Activated naive CD8-positive, alpha-beta T cell treated with anti-CD3 and anti-CD28 coated beads for 36 hours (primary cell): Measurements from ENCODE around the gene NHERF1. TPM values are rescaled to one million over a fixed set of nuclear protein-coding genes. Genes with fewer than 3 reads are reported as not detected.

Experiments
- DNase-seq: peaks from one replicate; pipeline ENCODE4 v3.0.0; 2021
- H3K27ac Mint-ChIP-seq: one replicate; pipeline ENCODE4 v1.8.0; 2022; ENCODE audit warnings: mild to moderate bottlenecking, moderate library complexity, mixed read lengths
- H3K27me3 Mint-ChIP-seq: one replicate; pipeline ENCODE4 v1.8.0; 2022; ENCODE audit warnings: mild to moderate bottlenecking, mixed read lengths
- H3K36me3 Mint-ChIP-seq: one replicate; pipeline ENCODE4 v1.8.0; 2021; ENCODE audit warnings: mild to moderate bottlenecking, mixed read lengths
- H3K4me1 Mint-ChIP-seq: one replicate; pipeline ENCODE4 v1.8.0; 2021; ENCODE audit warnings: mixed read lengths
- H3K4me3 Mint-ChIP-seq: one replicate; pipeline ENCODE4 v1.8.0; 2022; ENCODE audit warnings: mild to moderate bottlenecking, moderate library complexity, mixed read lengths
- H3K9me3 Mint-ChIP-seq: one replicate; pipeline ENCODE4 v1.8.0; 2022; ENCODE audit warnings: mixed read lengths
- total RNA-seq, 2 experiments: library from RNA; stranded (reverse); gene quantifications; one replicate each; pipeline ENCODE4 v1.2.3, GENCODE V29; 2021

The NHERF1 gene
- total RNA-seq, 2 experiments from 2014 or later: 124 to 127 TPM

DNA sequence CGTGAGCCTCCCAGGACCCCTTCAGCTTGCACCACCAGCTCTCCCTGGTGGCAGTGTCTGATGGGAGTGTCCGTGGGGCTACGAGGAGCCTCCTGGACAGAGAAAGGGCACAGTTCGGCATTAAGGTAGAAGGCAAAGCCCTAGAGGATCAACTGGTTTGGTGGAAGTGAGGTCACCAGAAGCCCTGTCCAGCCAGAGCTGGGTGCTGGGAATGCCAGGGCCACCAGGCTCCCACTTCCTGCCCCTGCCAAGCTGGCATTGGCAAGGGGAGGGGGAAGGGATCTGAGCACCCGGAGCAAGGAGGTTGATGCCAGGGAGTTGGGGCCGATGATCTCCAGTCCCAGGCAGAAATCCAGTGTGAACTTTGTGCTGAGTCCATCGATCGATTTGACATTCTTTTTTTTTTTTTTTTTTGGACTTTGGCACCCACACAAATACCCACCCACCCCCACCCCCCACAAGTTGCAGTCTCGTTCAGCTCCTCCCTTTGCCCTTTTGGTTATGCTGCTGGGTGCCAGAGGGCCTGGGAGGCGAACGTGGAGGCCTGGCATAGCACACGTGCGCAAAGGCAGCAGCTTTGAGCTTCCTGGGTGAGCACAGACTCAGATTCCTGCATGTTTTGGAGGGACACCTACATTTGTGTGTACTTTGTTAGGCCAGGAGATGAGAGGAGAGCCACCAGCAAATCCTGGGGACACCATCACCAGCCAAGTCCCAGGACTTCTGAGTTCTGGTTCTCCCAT is 2.1 kb downstream of the NHERF1 start:
- H3K9me3 Mint-ChIP-seq: no peaks in the 10 kb centered on the region
- H3K27ac Mint-ChIP-seq: peak overlapping the region; percentile 95
- peaks cover 55% of the 10 kb centered on the region for H3K4me1 Mint-ChIP-seq
- H3K27me3 Mint-ChIP-seq: no peaks in the 10 kb centered on the region
- H3K36me3 Mint-ChIP-seq: peaks cover 30% of the 10 kb centered on the region
- DNase-seq: no peak
- H3K4me3 Mint-ChIP-seq: peak overlapping the region; percentile 100

DNA sequence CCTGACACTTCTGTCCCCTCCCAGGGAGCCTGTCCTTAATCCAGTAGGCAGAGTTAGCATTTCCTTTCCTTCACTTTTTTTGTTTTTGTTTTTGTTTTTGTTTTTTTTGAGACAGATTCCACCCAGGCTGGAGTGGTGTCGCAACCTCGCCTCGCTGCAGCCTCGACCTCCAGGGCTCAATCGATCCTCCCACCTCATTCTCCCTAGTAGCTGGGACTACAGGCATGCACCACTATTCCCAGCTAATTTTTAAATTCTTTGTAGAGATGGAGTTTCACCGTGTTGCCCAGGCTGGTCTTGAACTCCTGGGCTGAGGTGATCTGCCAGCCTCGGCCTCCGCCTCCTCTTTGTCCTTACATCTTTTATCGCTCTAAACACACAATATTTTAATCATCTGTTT is 4.0 kb downstream of the NHERF1 start:
- Mint-ChIP-seq H3K27ac (peak overlapping the region; percentile 68), H3K4me3 (peak overlapping the region; percentile 60), H3K4me1 (peaks cover 56% of the 10 kb centered on the region), H3K9me3 (no peaks in the 10 kb centered on the region), H3K36me3 (peaks cover 30% of the 10 kb centered on the region), H3K27me3 (no peaks in the 10 kb centered on the region)
- DNase-seq: no peak

DNA sequence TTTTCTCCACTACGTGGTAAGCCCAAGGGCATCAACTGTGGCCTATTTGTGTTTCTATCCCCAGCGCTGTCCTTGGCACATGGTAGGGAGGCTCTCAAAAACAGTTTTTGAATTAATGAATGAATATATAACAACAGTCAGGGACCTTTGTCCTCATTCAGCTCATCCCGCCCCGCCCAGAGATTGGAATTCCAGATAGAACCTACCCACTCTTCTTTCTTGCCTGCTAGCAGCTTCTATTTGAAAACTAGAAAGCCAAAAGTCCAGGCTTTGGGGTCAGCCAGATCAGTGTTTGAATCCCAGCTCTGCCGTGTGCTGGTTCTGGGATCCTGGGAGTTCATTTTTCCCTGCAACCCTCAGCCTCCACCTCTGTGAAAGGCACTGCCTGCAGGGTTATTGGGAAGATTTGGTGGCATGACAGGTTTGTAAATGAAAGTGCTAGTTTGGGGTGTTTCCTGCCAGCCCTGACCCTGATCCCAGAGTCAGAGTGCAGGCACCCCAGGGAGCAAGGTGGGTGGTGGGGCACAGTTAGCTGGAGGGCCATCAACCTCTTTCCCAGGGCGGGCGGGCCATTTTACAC is 4.5 kb downstream of the NHERF1 start:
- H3K36me3 Mint-ChIP-seq: peaks cover 30% of the 10 kb centered on the region
- H3K9me3 Mint-ChIP-seq: no peaks in the 10 kb centered on the region
- DNase-seq: no peak
- peak overlapping the region; percentile 60 for H3K4me3 Mint-ChIP-seq
- H3K27me3 Mint-ChIP-seq: no peaks in the 10 kb centered on the region
- H3K27ac Mint-ChIP-seq: peak overlapping the region; percentile 70
- H3K4me1 Mint-ChIP-seq: peaks cover 57% of the 10 kb centered on the region

DNA sequence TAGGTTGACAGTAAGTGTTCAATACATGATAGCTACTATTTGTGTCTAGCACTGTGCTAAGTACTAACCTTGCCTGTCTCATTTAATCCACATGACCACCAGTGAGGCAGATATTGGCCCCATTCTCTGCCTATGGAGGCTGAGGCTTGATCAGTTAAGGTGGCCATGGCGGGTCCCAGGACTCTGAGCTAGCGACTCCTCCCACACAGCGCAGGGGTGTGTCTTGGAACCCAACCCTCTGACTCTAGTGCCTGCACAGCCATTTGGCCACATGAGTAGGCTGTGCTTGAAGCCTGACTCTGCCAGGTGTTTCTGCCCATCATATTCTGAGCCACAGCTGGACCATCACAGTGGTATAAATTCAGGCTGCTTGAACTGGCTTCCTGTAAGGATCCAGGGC is 6.4 kb downstream of the NHERF1 start:
- H3K4me3 Mint-ChIP-seq: no peak overlapping the region
- H3K9me3 Mint-ChIP-seq: no peaks in the 10 kb centered on the region
- no peaks in the 10 kb centered on the region for H3K27me3 Mint-ChIP-seq
- H3K36me3 Mint-ChIP-seq: peaks cover 27% of the 10 kb centered on the region
- H3K27ac Mint-ChIP-seq: no peak overlapping the region
- H3K4me1 Mint-ChIP-seq: peaks cover 77% of the 10 kb centered on the region
- no peak for DNase-seq

DNA sequence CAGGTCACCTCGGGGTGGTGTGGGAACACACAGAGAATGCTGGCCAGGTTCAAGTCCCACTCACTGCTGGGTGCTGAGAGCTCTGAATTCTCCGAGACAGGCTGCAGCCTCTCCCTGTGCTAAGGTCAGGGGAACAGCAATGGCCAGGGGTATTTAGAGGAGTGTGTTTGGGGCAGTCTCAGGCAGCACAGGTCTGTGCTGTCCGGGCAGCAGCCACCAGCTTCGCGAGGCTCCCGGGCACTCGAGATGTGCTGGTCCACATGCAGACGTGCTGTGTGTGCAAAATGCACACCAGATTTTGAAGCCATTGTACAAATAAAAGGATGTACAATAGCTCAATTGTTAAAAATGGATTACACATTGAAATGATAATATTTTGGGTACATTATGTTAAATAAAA is 7.1 kb downstream of the NHERF1 start:
- peak overlapping the region; percentile 16 for H3K27ac Mint-ChIP-seq
- H3K4me3 Mint-ChIP-seq: no peak overlapping the region

DNA sequence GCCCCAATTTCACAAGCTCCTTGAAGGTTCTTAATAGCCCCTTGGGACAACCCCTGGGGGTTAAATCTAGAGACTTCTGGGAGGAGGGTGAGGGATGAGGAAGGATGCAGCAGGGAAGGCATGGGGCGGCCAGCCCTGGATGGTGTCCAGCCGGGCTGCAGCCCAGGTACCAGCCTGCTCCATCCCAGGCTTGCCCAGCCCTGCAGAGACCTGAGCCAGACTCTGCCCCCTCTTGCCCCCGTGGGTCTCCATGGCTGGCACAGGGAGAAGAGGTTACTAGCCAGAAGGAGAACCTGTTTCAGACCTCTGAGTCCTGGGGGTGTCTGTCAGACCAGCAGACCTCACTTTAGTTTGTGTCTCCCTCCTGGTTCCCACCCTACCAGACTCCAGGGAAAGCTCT is 8.5 kb downstream of the NHERF1 start:
- H3K27ac Mint-ChIP-seq: peak overlapping the region; percentile 60
- no peaks in the 10 kb centered on the region for H3K9me3 Mint-ChIP-seq
- H3K4me1 Mint-ChIP-seq: peaks cover 83% of the 10 kb centered on the region
- DNase-seq: no peak
- H3K27me3 Mint-ChIP-seq: no peaks in the 10 kb centered on the region
- no peak overlapping the region for H3K4me3 Mint-ChIP-seq
- peaks cover 15% of the 10 kb centered on the region for H3K36me3 Mint-ChIP-seq

More for the DNA sequence above, 7.1 kb downstream of the NHERF1 start:
- H3K27me3 Mint-ChIP-seq: no peaks in the 10 kb centered on the region
- H3K4me1 Mint-ChIP-seq: peaks cover 84% of the 10 kb centered on the region
- DNase-seq: no peak
- no peaks in the 10 kb centered on the region for H3K9me3 Mint-ChIP-seq
- peaks cover 22% of the 10 kb centered on the region for H3K36me3 Mint-ChIP-seq

DNA sequence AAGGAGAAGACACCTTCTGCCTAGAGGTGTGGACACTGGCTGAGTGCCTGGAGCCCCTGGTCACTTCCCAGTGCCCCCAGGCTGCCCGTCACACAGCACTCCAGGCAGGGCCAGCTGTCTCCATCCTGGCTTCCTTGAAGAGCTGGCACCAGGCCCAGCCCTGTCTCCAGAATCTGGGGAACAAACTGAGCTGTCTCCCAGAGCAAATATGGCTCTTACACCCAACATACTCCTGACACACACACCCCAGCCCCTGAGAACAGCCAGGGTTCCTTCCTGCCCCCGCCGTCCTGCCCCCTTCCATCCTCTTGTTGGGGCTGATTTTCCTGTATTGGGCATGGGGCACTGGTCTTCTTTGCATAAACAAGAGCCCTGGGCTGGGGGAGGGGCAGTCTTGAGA is 9.1 kb downstream of the NHERF1 start:
- no peaks in the 10 kb centered on the region for H3K9me3 Mint-ChIP-seq
- no peaks in the 10 kb centered on the region for H3K27me3 Mint-ChIP-seq
- H3K27ac Mint-ChIP-seq: peak overlapping the region; percentile 60
- H3K36me3 Mint-ChIP-seq: peaks cover 11% of the 10 kb centered on the region
- H3K4me3 Mint-ChIP-seq: no peak overlapping the region
- no peak for DNase-seq
- H3K4me1 Mint-ChIP-seq: peaks cover 79% of the 10 kb centered on the region

DNA sequence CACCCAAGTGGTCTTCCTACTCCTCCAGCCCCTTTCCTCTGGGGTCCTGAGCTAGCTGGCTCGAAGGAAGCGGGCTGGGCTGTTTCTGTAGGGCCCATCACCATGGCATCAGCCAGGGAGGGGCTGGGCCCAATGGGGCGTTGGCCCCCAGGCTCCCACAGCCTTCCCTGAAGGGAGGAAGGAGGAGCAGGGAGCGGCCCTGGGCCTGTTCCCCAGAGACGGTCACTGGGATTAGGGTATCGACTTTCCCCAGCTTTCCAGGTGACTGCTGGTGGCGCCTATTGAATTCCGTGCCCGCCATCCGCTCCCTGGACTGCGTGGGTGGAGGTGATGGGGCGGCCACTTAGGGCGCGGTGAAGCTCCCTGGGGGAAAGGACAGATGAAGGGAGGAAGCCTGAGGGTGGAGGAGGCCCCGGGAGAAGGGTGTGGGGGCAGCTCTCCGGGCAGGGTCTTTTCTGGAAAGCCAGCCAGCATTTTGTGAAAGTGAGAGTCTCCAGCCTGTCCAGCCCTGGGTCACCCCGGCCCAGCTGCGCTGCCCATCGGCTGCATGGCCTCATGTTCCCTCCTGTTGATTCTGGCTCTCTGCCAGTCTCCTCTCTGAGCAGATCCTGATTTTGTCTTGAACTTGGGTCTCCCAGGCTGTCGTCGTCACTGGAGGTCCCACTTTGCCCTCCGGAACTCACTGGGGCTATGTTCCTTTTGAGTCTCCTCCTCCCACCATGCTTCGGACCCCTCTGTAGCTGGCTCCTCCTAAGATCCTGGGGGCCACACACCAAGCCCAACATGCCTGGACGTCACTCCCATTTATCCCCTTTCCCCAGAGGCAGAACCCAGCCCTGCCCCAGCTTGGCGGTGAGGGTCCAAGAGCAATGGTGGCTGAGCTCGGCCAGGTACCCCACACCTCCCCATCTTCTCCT is 9.8 kb downstream of the NHERF1 start:
- H3K27me3 Mint-ChIP-seq: no peaks in the 10 kb centered on the region
- H3K27ac Mint-ChIP-seq: peak overlapping the region; percentile 72
- peak overlapping the region; percentile 53 for H3K4me3 Mint-ChIP-seq
- no peak for DNase-seq
- H3K4me1 Mint-ChIP-seq: peaks cover 75% of the 10 kb centered on the region
- no peaks in the 10 kb centered on the region for H3K9me3 Mint-ChIP-seq
- H3K36me3 Mint-ChIP-seq: peaks cover 4% of the 10 kb centered on the region

DNA sequence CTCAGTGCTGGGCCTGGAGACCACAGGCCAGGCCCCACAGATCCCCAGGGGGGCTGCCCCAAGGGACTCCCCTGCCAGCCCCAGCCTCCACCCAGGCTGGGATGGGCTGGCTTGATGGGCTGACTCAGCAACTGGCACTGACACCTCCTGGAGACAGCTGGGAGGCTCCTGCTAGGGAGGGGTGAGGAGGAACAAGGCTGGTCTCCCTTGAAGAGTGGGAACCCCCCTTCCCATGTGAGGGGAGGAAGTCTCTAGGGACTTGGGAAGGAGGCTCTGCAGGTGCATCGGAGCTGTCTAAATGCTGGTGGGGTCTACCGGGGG is 10.4 kb downstream of the NHERF1 start:
- peak overlapping the region; percentile 53 for H3K4me3 Mint-ChIP-seq
- peaks cover 69% of the 10 kb centered on the region for H3K4me1 Mint-ChIP-seq
- H3K27me3 Mint-ChIP-seq: no peaks in the 10 kb centered on the region
- H3K9me3 Mint-ChIP-seq: no peaks in the 10 kb centered on the region
- no peak for DNase-seq
- H3K36me3 Mint-ChIP-seq: peaks cover 4% of the 10 kb centered on the region
- peak overlapping the region; percentile 72 for H3K27ac Mint-ChIP-seq

DNA sequence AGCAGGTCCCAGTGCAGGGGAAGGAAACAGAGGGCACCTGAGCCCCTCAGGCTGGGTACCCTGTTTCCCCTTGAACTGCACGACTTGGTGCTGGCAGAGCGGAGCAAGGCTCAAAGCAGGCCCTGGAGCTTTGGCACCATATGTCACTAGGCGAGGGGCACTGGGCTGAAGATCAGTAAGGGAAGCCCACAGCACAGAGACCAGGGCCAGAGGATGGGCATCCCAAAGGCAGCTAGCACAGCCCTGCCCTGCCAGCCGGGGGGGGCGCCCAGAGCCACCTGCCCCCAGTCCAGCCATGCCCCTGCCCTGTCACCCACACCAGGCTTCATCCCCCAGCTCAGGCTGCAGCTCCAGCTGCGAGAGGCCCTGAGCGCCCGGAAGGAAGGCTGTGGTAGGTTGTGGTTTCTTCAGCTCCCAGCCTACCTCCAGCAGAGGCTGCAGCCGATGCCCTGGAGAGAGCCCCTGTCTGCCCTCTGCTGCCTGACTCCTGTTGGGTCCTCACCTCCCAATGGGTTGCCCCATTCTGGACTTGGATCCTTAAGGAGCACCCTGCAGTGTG is 10.9 kb downstream of the NHERF1 start:
- Mint-ChIP-seq H3K4me3 (peak overlapping the region; percentile 53), H3K9me3 (no peaks in the 10 kb centered on the region), H3K27me3 (no peaks in the 10 kb centered on the region), H3K4me1 (peaks cover 64% of the 10 kb centered on the region), H3K27ac (peak overlapping the region; percentile 72), H3K36me3 (peaks cover 4% of the 10 kb centered on the region)
- DNase-seq: peak; percentile 63

DNA sequence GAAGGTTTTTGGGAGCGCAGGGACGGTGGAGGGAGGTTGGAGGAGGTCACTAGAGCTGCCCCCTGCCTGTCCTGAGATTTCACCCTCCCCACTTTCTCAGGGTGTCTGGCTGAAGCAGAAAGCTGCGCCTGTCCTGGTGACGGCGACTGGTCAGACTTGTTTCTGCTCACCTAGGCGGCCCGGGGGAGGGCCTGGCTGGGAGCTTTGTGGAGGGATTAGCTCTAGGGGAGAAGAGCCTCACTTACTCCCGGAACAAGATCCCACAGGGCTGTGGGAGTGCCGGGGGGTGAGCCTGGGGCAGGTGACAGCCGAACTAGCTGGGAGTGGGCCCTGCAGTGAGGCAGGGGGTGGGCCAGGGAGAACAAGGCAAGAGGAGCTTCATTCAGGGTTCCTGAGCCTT is 11.5 kb downstream of the NHERF1 start:
- DNase-seq: no peak
- H3K4me1 Mint-ChIP-seq: peaks cover 59% of the 10 kb centered on the region
- H3K36me3 Mint-ChIP-seq: peaks cover 6% of the 10 kb centered on the region
- peak overlapping the region; percentile 68 for H3K27ac Mint-ChIP-seq
- H3K9me3 Mint-ChIP-seq: no peaks in the 10 kb centered on the region
- no peak overlapping the region for H3K4me3 Mint-ChIP-seq
- H3K27me3 Mint-ChIP-seq: no peaks in the 10 kb centered on the region

DNA sequence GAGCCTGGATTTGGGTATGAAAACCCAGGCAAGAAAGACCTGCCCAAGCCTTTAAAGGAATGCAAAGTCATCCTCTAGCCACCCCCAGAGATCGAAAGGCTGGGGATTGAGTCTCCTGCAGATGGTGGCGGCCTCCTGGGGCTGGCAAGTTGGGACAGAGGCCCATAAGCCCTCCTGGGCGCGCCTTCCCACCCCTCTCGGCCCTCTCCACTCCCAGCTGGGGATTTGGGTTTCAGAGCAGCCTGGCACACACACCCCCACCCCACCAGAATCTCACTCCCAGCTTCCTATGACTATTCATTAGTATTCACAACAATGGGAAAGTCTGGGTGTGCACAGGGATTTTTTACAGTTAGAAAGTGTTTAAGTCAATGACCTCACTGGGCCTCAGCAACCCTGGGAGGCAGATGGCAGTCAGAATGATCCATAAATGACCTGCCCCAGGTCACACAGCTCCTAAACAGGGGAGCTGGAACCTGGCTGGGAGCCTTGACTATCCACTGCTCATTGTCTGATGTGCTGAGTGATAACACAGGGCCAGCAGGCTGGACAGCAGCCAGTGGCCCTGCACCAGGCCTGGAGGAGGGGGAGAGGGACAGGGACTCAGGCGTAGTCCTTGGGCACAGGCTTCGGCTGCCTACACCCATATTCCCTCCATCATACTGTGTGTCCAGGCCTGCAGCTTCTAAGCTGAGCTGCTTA is 12.1 kb downstream of the NHERF1 start:
- Mint-ChIP-seq H3K27me3 (no peaks in the 10 kb centered on the region), H3K27ac (peak overlapping the region; percentile 45), H3K4me3 (no peak overlapping the region), H3K9me3 (no peaks in the 10 kb centered on the region), H3K36me3 (peaks cover 6% of the 10 kb centered on the region), H3K4me1 (peaks cover 53% of the 10 kb centered on the region)
- DNase-seq: no peak

DNA sequence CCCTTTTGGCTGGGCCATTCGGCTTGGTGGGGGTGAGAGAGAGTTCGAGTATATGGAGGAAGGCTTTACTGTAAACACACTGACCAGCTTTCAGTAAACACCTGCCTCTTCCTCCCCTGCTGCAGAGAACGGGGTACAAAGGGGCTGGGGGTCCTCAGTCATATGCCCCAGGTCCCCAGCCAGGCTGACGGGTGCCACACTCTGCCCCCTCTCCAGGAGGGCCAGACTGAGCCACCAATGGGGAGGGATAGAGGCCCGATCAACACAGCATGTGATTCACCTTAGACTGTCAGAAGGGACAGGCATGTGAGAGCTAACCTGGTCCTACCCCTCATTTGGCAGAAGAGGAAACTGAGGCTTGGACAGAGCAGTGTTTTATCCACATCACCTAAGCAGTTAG is 13.0 kb downstream of the NHERF1 start:
- Mint-ChIP-seq H3K9me3 (no peaks in the 10 kb centered on the region), H3K4me3 (no peak overlapping the region), H3K27me3 (no peaks in the 10 kb centered on the region), H3K27ac (peak overlapping the region; percentile 66), H3K4me1 (peaks cover 52% of the 10 kb centered on the region), H3K36me3 (peaks cover 12% of the 10 kb centered on the region)
- no peak for DNase-seq

DNA sequence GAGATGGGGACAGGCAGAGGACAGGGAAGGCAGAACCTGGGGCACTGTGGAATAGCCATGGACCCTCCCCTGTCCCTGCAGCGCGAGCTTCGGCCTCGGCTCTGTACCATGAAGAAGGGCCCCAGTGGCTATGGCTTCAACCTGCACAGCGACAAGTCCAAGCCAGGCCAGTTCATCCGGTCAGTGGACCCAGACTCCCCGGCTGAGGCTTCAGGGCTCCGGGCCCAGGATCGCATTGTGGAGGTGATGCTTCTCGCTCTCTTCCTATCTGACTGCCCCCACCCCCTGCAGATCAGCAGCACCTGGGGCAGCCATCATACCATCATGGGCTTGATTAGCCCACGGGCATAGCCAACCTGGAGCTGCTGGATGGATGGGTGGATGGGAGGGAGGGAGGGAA is 13.5 kb downstream of the NHERF1 start:
- peaks cover 47% of the 10 kb centered on the region for H3K4me1 Mint-ChIP-seq
- no peak overlapping the region for H3K27ac Mint-ChIP-seq
- H3K9me3 Mint-ChIP-seq: no peaks in the 10 kb centered on the region
- no peaks in the 10 kb centered on the region for H3K27me3 Mint-ChIP-seq
- H3K36me3 Mint-ChIP-seq: peaks cover 13% of the 10 kb centered on the region
- no peak for DNase-seq
- no peak overlapping the region for H3K4me3 Mint-ChIP-seq
